DLD1 (cell line): Measurements from ENCODE around the gene ACOX1.

Experiments used
- in situ Hi-C: cut with HindIII; loops from 2 replicates; pipeline ENCODE4 v1.10.0; 2017; ENCODE audit warnings: low sequenced_read_pairs

Gene ACOX1

DNA sequence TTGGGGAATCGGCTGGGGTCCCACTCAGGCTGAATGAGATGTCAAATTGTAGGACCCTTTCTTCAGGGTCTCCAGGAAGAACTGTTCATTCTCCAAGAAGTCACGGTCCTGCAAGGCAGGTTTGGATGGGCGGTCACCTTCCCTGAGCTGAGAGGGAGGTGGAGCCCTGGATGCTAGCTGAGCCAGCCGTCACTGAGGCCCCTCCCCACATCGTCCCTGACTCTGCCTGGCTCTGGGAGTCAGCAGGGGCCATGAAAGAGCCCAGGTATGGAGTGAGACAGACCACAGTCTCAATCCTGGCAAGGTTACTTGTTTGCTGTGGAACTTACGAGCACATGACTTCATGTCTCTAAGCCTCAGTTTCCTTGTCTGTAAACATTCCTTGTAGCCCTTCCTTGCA, 68.3 kb downstream of the ACOX1 start:
- in situ Hi-C loops = no loop called here

DNA sequence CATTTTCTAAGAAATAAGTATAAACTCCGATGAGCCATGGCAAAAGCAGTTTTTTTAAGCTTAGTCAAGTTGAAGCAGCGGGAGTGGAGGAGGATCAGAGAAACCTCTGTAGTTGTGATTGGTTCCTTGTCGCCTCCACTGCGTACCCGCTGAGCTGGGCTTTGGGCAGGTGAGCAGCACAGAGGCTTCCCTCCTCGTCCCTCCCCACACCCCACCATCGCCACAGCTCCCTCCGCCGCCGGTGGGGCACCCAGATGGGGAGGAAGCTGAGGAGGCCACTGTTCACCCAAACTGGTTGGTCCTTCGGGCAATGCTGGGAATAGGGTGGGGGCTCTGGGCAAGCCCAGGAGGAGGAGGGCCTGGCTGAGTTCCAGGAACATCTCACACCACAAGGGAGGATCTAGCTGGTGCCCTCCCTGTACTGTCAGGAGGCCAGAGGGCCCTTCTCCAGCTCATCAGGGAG, 69.1 kb downstream of the ACOX1 start:
- in situ Hi-C loops = no loop called here

DNA sequence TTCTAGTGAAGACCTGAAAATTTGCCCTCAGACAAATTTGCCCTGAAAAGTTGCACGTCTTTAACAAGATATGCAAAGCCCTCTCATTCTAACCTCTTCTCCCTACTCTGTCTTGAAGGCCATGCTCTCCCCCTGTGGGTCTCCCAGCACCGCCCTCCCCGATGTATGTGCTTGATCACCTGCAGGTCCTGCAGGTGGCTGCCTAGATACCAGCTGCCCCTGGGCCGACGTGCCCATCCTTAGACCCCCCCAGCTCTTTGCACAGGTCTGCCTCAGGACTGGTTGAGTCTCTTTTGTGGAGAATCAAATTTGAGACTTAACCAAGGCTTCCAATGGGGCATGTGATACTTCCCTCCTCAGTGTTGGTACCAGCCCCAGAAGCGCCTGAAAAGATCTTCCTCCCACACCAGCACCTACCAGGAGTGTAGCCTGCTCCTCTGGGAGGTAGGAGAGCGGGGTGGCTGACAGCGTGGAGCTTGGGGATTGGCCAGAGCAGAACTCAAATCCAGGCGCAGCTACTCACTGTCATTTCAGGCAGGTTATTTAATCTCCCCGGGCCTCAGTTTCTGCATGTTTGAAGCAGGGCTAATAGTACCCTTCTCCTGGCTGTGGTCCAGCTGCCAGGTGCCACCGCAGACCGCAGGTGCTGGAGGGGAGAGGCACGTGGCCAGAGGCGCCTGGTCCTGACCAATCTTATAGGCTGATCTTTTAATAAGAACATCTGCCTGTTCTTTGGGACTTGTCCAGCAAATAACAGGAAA, 69.7 kb downstream of the ACOX1 start:
- in situ Hi-C loops = no loop called here

DNA sequence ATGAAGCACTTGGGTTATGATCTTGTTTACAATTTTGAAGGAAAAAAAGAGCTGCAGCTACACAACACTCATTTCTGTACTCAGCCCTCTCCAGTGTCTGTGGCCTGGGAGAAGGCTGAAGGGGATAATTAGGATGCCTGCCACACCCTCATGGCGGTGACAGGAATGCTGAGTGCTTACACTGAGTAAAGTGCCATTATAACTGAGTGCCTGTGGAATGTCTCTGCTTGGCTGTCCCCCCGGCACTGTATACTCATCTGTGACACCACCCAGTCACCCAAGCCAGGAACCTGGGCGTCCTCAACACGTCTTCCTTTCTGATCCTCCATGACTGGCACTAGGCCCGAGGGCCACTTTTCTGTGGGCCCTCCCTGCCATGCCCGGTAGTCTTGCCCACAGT, 70.8 kb downstream of the ACOX1 start:
- in situ Hi-C loops = no loop called here

DNA sequence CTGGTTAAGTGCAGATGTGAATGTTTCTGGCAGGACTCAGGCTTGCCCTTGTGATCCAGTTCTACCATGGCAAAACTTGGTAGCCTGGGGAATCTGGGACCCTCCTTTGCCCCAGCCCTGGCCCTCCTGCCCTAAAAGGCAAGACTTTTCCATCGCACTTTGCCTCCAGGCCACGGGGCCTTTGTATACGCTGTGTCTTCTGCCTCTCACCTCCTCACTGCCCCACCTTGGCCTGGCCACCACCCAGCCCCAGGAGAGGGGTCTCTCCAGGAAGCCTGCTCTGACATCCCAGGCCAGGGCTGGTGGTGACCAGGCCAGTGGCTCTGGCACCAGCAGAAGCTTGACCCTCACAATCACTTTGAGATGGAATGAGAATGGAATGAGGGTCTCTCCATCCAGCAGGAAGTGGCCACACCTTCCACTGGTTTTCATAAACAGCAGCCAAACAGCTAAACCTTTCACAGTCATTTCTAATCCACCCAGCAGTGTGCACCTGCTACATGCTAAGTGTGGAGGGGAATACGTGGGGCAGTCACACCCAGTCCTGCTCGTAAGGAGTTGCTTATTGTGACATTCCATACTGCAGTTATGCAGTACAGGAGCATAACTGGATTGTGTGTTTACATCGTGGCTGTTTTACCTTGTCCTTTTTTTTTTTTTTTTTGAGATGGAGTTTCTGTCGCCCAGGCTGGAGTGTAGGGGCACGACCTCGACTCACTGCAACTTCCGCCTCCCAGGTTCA, 72.7 kb downstream of the ACOX1 start:
- in situ Hi-C loops = no loop called here

DNA sequence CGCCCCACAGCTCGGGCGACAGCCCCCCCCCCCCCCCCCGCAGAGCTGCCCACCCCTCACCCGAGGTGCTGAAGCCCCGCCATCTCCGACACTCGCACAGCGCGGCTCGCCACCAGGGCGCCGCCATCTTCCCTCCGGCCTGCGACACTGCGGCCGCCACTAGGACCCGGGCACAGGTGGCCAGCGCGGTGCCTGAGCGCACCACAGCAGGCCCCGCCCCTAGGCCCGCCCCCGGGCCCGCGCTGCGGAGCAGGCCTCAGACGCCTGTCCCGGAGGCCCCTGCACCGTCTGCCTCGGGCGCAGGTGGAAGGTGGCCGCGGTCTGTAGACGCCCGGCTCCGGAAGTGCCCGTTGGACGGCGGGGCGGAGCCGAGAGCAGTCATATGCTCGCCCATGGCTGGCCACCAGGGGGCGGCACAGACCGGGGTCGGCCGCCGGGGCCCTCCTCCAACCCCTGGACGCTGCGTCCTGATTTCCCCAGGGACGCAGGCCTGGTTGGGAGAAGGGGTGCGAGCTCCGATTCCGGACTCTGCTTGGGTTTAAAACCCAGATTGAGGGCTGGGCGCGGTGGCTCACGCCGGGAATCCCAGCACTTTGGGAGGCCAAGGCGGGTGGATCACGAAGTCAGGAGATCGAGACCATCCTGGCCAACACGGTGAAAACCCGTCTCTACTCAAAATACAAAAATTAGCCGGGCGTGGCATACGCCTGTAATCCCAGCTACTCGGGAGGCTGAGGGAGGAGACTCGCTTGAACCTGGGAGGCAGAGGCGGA, 74.0 kb downstream of the ACOX1 start, which contains the start of gene MRPL38:
MRPL38 (minus strand) TSS at position 136 of the 773 bp plus-strand sequence; CDS start at position 127, 9 bp downstream.
- in situ Hi-C loops = no loop called here

DNA sequence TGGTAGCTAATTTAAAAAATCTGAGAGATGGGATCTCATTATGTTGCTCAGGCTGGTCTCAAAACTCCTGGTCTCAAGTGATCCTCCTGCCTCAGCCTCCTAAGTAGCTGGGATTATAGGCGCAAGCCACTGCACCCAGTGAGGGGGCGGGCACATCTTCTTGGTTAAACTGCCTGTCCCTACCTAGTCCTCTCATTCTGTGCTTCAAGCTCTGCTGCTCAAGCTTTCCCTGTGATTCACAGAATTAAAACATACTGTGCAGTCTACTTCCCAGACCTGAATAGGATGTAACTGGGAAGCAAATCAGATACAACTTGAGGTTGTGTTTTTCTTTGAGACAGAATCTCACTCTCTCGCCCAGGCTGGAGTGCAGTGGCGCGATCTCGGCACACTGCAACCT, 76.6 kb downstream of the ACOX1 start:
- in situ Hi-C loops = no loop called here

DNA sequence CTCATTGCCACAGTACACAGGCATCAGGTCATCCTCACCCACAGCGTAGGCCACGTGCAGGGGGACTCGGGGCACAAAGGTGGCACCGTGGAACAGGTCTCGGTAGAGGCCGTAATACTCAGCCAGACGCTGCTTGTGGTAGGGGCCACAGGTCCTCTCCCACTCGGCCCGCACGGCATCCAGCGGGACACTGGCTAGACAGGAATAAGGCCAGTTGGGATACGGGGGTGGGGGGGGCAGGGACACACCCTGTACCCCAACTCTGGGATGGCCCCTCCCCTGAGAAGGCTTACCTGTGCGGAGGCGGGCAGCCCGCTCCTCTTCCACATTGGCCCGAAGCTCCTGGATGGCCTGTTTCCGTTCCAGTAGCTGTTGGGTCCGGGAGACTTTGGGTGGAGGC, 77.2 kb downstream of the ACOX1 start:
- in situ Hi-C loops = no loop called here

DNA sequence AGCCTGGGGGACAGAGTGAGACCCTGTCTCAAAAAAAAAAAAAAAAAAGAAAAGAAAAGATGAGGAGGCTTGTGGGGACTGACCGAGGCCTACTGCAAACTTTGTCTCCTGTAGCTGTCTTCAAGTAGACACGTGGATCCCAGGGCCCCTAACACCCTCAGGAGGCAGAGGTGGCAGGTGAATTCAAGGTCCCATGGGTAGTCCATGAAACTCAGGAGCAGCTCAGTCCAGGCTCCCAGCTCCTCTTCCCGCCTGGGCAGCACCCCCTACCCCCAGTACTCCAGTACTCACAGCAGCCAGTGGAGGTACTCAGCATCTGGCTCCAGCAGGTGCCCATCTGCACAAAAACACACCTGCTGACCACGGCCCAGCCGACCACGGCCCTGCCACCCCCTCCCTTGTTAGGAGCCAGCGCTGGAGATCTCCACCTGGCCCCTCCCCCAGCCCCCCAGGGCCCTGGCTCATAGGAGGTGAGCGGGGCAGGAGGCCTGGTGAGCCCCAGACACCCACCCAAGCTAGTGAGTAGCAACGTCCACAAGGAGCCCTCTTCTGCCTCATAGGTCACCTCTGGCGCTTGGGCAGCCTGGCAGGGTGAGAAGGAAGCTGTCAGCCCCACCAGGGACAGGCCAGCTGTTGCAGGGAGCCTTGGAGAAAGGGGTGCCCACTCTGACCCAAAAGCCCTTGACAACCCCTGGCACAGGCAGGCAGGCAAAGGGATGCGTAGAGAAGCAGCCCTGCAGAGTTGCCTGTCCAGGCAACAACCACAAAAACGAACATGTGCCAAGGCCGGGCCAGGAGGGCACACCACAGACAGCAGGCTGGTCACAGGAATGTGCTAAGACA, 78.1 kb downstream of the ACOX1 start:
- in situ Hi-C loops = no loop called here

DNA sequence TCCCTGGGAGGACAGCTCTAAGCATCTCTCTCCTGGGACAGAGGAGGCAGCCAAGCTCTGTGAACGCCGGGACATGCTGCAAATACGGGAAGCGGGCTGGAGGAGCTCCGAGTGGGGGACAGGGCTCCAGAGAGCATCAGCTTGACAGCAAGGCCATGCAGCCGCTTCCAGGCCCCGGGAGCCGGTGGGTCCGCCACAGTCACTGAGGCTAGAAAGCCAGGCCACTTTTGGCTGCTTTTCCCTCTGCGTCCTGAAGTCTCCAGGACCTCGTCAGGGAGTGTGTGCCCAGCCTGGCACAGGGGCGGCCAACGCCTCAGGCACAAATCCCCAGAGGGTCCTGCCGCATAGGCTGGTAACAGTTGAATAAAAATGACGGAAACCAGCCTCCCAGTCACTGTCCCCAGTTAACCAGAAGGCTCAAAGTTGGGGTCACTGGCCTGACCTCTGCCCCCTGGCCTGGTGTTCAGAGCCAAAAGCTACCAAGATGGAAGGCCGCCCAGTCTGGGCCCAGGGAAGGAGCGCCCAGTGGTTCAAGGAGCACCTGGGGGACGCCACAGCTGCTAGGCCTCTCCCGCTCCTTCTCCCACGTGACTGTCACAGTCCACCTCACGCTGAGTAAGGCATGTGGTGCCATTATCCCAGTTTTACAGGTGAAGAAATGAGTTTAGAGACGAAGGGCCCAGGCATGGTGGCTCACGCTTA, 79.0 kb downstream of the ACOX1 start:
- in situ Hi-C loops = no loop called here

DNA sequence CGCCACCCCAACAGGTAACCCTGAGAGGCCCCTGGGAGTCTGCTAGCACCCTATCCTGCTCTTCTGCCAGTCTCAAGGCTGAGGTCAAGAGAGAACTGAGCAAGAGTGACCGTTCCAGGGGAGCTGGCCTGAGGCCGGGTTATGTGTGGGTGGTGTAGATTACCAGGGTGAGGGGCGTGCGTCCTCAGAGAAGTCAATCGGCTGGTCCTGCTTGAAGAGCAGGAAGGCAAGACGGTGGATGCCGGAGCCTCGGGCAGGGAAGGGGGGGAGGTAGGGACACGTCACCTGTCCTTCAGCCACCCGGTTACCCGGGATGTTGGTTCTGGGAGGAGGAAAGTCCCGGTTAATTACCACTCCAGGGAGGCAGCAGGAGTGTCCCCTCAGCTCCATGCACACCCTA, 79.6 kb downstream of the ACOX1 start:
- in situ Hi-C loops = no loop called here

DNA sequence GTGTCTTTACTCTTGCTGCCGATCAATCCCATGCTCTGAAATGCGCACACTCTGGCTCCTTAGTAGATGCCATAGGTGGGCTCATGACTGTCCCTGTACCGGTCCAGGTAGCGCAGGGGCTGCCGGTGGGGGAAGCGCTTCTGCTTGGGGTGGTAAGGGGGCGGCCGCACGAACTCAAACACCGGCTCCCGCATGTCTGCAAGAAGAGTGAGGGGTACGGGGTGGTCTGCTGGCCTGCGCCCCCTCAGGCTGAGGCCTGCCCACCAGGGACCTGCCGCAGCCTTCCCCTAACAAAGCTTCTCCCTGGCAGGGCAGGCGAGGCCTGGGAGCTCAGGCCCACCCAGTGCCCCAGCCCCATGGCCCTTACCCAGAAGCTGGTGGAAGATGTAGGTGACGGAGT, 80.2 kb downstream of the ACOX1 start:
- in situ Hi-C loops = no loop called here

DNA sequence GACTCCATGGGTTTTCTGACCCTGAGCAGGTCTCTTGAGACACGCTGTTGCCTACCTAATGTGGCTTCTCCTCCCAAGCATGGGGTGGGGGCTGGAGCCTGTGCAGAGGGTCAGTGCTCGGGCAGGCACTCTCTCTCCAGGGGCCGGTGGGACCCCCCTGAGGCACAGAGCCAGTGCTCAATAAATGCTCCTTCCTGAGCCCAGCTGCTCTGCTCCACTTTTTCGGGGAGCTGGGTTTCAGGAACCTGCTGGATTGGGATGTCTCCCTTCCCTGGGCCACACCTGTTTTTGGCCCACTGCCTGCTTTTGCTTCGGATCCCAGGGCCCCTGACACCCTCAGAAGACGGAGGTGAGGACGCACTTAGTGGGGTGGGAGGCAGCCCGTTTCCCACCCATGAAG, 80.9 kb downstream of the ACOX1 start:
- in situ Hi-C loops = no loop called here

DNA sequence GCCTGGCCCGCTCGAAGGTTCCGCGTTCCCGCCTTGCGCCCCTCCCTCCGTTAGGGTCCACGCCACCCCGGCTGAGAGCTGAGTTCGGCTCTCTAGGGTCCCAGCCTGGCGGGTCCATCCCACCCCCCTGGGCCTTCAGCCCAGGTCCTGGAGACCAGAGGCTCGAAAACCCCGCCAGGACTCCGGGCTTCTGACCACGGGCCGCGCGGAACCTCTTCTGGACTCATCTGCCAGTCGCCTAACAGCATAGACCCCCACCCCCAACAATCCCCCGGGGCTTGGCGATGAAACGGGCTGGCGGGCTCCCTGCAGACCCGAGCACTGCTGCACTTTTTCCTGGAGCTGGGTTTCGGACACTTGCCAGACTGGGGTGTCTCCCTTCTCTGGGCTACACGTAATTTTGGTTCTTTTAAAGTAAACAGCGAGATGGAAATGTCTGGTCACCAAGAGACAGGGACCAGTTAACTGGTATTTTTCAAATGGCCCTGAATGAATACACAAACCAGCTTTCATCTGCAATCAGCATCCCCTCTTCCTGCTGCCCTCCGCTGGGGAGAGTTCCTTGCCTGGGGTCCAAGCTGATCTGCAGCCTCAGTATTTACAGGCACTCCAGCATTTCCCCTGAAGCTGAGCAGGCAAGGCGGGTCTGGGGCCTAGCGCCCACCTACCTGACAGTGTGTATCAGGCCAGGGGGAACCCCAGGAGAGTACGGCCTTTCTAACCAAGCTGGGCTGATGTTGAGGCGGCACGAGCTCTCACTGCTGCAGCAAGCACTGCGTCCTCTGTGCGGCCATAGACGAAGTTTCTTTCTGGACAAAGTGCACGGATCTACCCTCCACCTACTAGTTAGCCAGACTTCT, 81.6 kb downstream of the ACOX1 start:
- in situ Hi-C loops = no loop called here

DNA sequence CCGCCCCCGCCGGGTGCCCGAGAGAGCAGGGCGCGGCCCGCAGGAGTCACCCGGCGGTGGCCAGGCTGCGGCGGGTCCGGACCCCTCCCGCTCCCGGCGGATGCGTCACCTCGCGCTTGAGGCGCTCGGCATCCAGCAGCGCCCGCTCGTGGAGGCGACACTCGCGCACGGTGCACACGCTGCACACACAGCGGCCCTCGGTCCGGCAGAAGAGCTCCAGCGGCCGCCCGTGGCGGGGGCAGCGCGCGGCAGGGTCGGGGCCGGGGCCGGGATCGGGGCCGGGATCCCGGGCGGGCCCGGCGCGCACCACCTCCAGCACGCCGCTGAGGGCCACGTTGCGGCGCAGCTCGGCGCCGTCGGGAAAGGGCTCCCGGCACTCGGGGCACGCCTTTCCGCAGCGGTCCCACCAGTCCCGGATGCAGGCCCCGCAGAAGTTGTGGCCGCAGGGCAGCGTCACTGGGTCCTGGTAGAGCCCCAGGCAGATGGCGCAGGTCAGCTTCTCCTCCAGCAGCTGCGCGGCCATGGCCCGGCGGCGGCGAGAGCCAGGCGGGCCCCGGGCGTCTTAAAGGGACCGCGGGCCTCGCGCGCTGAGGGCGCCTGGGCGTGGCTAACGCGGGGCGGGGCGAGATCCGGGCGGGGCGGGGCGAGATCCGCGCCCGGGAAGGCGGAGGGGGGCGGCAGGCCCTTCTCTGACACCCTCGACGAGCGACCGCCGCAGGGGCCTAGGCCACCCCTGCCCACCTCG, 82.4 kb downstream of the ACOX1 start, which contains the start of gene TRIM65:
TRIM65 (minus strand) TSS at position 537 of the 745 bp plus-strand sequence; CDS start at position 523, 14 bp downstream.
- in situ Hi-C loops = no loop called here

DNA sequence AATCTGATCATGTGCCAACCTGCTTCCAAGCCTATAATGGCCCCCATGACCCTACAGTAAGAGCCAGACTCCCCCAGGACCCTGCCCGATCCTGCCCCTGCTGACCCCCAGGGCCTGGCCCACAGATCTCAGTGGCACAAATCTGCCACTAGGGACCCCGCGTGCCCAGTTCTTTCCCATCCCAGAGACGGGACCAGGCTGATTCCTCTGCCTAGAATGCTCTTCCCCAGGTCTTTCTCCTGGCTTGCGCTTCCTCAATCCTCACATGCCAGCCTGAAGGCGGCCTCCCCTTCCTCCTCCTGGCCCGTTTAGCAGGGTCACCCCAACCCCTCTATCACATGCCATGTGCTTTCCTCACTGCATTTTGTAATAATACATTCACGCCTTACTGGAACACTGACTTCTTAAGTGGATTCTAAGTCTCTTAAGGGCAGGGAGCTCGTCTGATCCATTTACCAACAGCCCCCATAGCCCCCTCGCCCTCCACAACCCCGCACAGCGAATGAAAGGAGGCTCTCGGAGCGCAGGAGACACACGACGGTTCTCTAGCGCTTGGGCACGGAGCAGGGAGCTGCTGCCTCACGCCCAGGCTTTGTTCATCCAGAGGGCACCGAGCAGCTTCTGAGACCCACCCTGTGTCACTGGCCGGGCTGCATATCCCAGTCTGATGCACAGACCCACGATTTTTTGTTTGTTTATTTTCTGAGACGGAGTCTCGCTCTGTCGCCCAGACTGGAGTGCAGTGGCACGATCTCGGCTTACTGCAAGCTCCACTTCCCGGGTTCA, 83.4 kb downstream of the ACOX1 start:
- in situ Hi-C loops = no loop called here

DNA sequence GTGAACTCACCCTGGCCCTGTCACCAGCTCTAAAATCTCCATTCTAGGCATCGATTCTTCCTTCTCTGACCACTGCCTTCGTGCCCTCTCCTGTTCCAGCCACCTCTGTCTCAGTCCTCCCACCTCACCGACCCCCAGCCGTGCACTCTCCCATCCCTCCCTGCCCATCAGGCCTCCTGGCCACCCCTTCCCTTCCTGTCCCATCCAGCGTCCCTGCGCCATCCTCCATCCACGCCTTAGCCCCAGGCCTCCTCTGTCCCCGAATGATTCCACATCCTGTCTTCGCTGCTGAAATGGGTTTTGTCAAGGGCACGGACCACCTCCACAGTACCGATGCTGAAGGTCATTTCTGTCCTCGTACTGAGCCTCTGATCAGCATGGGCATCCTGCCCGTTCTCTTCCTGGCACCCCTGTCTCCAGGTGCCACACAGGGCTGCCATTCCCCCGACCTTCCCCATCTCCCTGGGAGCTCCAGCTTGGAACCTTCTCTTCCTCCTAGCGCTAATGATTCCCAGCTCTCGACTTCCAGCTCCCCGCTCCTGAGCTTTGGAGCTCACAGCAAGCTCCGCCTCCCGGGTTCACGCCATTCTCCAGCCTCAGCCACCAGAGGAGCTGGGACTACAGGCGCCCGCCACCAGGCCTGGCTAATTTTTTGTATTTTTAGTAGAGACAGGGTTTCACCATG, 84.8 kb downstream of the ACOX1 start:
- in situ Hi-C loops = no loop called here
